ENCODE measurements around the gene VARS2.
"Not testable (repeated sequence)": the region's sequence is repeated elsewhere in the genome, so short reads cannot be mapped to it uniquely, and the experiment has no call there.

The VARS2 gene

DNA sequence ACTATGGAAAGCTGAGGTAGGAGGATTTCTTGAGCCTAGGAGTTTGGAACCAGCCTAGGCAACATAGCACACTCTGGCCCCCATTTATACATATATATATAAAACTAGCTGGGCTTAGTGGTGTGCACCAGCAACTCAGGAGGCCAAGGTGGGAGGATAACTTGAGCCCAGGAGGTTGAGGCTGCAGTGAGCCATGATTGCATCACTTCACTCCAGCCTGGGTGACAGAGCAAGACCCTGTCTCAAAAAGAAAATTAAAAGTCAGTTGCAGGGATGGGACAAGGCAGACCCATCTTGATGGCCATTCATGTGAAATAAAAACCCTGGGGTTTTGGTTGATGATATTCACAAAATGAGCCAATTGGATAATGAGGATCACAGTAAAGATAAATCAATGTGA, 12.6 kb upstream of the VARS2 start:
- Histone ChIP-seq H3K4me1 (ENCODE audit: control insufficient read depth, insufficient read depth, low read length) (no peaks in the 10 kb centered on the region), H3K36me3 (ENCODE audit: control insufficient read depth in 2 of 2, insufficient read depth in 1 of 2, low read length in 2 of 2) (peaks cover 8 to 35% of the 10 kb centered on the region in 2 experiments; a peak in 2 of 3 replicates), H3K27ac (ENCODE audit: extremely low read depth, low read depth, low read length) (no peak overlapping the region), H3K4me3 (ENCODE audit: low read depth, low read length) (no peak overlapping the region), H3K9me3 (ENCODE audit: control insufficient read depth, insufficient read depth, low read depth, low read length) (no peaks in the 10 kb centered on the region)
- no peak for TF ChIP-seq ZNF473 (tag by site-specific recombination; IDR thresholded peaks at IDR 0.05)
- no peak for TF ChIP-seq RBAK (tag by site-specific recombination; IDR thresholded peaks at IDR 0.05)
- TF ChIP-seq ZNF600 (tag by site-specific recombination; IDR thresholded peaks at IDR 0.05): no peak
- no peak for TF ChIP-seq KLF7 (tag by site-specific recombination; IDR thresholded peaks at IDR 0.05; ENCODE audit: borderline replicate concordance)
- TF ChIP-seq ZNF221 (tag by site-specific recombination; IDR thresholded peaks at IDR 0.05; ENCODE audit: borderline replicate concordance): no peak
- TF ChIP-seq ZNF132 (tag by site-specific recombination; IDR thresholded peaks at IDR 0.05; ENCODE audit: borderline replicate concordance): no peak
- TF ChIP-seq ZNF174 (tag by site-specific recombination; IDR thresholded peaks at IDR 0.05): no peak
- no peak for TF ChIP-seq SCRT1 (tag by site-specific recombination; IDR thresholded peaks at IDR 0.05; ENCODE audit: borderline replicate concordance)
- no peak for TF ChIP-seq ZFHX2 (tag by site-specific recombination; conservative IDR thresholded peaks at IDR 0.05)
- TF ChIP-seq HOXD13 (CRISPR knock-in tag; IDR thresholded peaks at IDR 0.05; ENCODE audit: borderline replicate concordance): no peak
- TF ChIP-seq IKZF3 (tag by site-specific recombination; IDR thresholded peaks at IDR 0.05): no peak
- TF ChIP-seq PRDM2 (tag by site-specific recombination; IDR thresholded peaks at IDR 0.05; ENCODE audit: borderline replicate concordance): no peak
- TF ChIP-seq ZNF560 (tag by site-specific recombination; IDR thresholded peaks at IDR 0.05; ENCODE audit: borderline replicate concordance): no peak
- TF ChIP-seq ZNF416 (tag by site-specific recombination; IDR thresholded peaks at IDR 0.05): no peak
- TF ChIP-seq, protein P1, sequence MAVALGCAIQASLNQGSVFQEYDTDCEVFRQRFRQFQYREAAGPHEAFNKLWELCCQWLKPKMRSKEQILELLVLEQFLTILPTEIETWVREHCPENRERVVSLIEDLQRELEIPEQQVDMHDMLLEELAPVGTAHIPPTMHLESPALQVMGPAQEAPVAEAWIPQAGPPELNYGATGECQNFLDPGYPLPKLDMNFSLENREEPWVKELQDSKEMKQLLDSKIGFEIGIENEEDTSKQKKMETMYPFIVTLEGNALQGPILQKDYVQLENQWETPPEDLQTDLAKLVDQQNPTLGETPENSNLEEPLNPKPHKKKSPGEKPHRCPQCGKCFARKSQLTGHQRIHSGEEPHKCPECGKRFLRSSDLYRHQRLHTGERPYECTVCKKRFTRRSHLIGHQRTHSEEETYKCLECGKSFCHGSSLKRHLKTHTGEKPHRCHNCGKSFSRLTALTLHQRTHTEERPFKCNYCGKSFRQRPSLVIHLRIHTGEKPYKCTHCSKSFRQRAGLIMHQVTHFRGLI (tag by site-specific recombination; IDR thresholded peaks at IDR 0.05): no peak
- no peak for TF ChIP-seq PBX3 (CRISPR knock-in tag; IDR thresholded peaks at IDR 0.05)
- ChIA-PET CTCF (interaction anchor here (1.1 to 1.6 kb wide), 4 partner anchors 75 to 356 kb away, joined by 3 to 5 read pairs (median 3); no protein-coding TSS in a partner anchor), POLR2A (interaction anchor here (0.6 to 1.4 kb wide), 4 partner anchors 12 to 828 kb away, joined by 3 to 4 read pairs (median 3); partner anchors contain the start of genes DDAH2 and VARS2)

- POLR2A ChIA-PET: interaction anchor here (0.5 to 1.4 kb wide), 3 partner anchors 12 to 87 kb away, joined by 3 to 4 read pairs (median 3); partner anchors contain the start of gene VARS2
- not testable (repeated sequence) for H3K4me1 ChIP-seq (ENCODE audit: control insufficient read depth, insufficient read depth, low read length); H3K4me3 ChIP-seq (ENCODE audit: low read depth, low read length); H3K9me3 ChIP-seq (ENCODE audit: control insufficient read depth, insufficient read depth, low read depth, low read length); H3K27ac ChIP-seq (ENCODE audit: extremely low read depth, low read depth, low read length)
- H3K36me3 ChIP-seq (ENCODE audit: control insufficient read depth in 2 of 2, insufficient read depth in 1 of 2, low read length in 2 of 2): peaks cover 8 to 31% of the 10 kb centered on the region in 2 experiments; a peak in 2 of 3 replicates
- CTCF ChIA-PET: interaction anchor here (0.6 to 1.1 kb wide), 5 partner anchors 18 to 357 kb away, joined by 3 to 5 read pairs (median 3); partner anchors contain the start of gene DDR1
Measured at GRCh38 chr6:30902196-30902595, 11.8 kb upstream of the VARS2 start.
